HEK293 (cell line): ENCODE results near the gene ESRRA.

Experiments
- CTCF ChIA-PET: fragments of 350-600 bp; formaldehyde crosslinking; extraction: SDS; loops from one replicate; lab custom pipeline; 2021; ENCODE audit warnings: antibody characterized with exemption; lab: Yijun Ruan, JAX
- POLR2A ChIA-PET: fragments of 300-600 bp; formaldehyde crosslinking; extraction: SDS; loops from one replicate; lab custom pipeline; 2020; ENCODE audit warnings: antibody characterized with exemption, inconsistent platforms; lab: Yijun Ruan, JAX
- H3K27ac ChIP-seq: fragments of 200-500 bp; sonication (Bioruptor generic); 2 replicates; pipeline ENCODE4 v1.5.1; 2014; ENCODE audit warnings: low read depth, low read length, control low read depth, inconsistent platforms; ENCODE audit errors: extremely low read depth
- H3K36me3 ChIP-seq, 2 experiments: fragments of 200-500 bp in 1 of 2; sonication (Bioruptor generic) in 1 of 2; 1 replicate in 1 of 2; 2 replicates in 1 of 2; pipeline ENCODE4 v1.5.1; 2014 to 2017; ENCODE audit warnings: inconsistent platforms in 2 of 2, low read length in 2 of 2; ENCODE audit not compliant: control insufficient read depth in 2 of 2, insufficient read depth in 1 of 2
- H3K4me1 ChIP-seq: fragments of 200-500 bp; sonication (Bioruptor generic); 2 replicates; pipeline ENCODE4 v1.5.1; 2014; ENCODE audit warnings: mild to moderate bottlenecking, low read length, inconsistent platforms; ENCODE audit not compliant: control insufficient read depth, insufficient read depth
- H3K4me3 ChIP-seq: 2 replicates; pipeline ENCODE4 v1.5.1; 2011; ENCODE audit warnings: low read depth, mild to moderate bottlenecking, control low read depth, low read length, moderate library complexity
- H3K9me3 ChIP-seq: fragments of 200-500 bp; sonication (Bioruptor generic); 2 replicates; pipeline ENCODE4 v1.5.1; 2014; ENCODE audit warnings: low read depth, low read length, inconsistent platforms; ENCODE audit not compliant: control insufficient read depth, insufficient read depth
- GLIS1 ChIP-seq: fragments of 450-650 bp; formaldehyde crosslinking; IDR thresholded peaks from 2 replicates; pipeline ENCODE4 v1.5.1; 2016; ENCODE audit warnings: missing biosample characterization, missing genetic modification characterization
- MYNN ChIP-seq: fragments of 450-650 bp; formaldehyde crosslinking; IDR thresholded peaks from 2 replicates; pipeline ENCODE4 v1.5.1; 2016; ENCODE audit warnings: missing biosample characterization, missing genetic modification characterization, borderline replicate concordance
- REPIN1 ChIP-seq: fragments of 450-650 bp; formaldehyde crosslinking; IDR thresholded peaks from 2 replicates; pipeline ENCODE4 v1.5.1; 2017; ENCODE audit warnings: missing biosample characterization, missing genetic modification characterization, low read depth
- YY2 ChIP-seq: fragments of 450-650 bp; formaldehyde crosslinking; IDR thresholded peaks from 2 replicates; pipeline ENCODE4 v1.5.1; 2016; ENCODE audit warnings: missing biosample characterization, missing genetic modification characterization
- ZBTB48 ChIP-seq: fragments of 450-650 bp; formaldehyde crosslinking; IDR thresholded peaks from 2 replicates; pipeline ENCODE4 v1.5.1; 2016; ENCODE audit warnings: missing biosample characterization, missing genetic modification characterization
- ZNF112 ChIP-seq: fragments of 450-650 bp; formaldehyde crosslinking; IDR thresholded peaks from 2 replicates; pipeline ENCODE4 v1.5.0; 2017; ENCODE audit warnings: missing biosample characterization, missing genetic modification characterization
- ZNF175 ChIP-seq: fragments of 450-650 bp; formaldehyde crosslinking; IDR thresholded peaks from 2 replicates; pipeline ENCODE4 v1.5.1; 2016; ENCODE audit warnings: missing biosample characterization, missing genetic modification characterization
- ZNF19 ChIP-seq: fragments of 450-650 bp; formaldehyde crosslinking; IDR thresholded peaks from 2 replicates; pipeline ENCODE4; 2016; ENCODE audit warnings: missing biosample characterization, missing genetic modification characterization, low read depth
- ZNF248 ChIP-seq: fragments of 450-650 bp; formaldehyde crosslinking; IDR thresholded peaks from 2 replicates; pipeline ENCODE4 v1.5.1; 2017; ENCODE audit warnings: missing biosample characterization, missing genetic modification characterization
- ZNF280D ChIP-seq: fragments of 450-650 bp; formaldehyde crosslinking; IDR thresholded peaks from 2 replicates; pipeline ENCODE4 v1.5.1; 2016; ENCODE audit warnings: missing biosample characterization, missing genetic modification characterization
- ZNF366 ChIP-seq: fragments of 450-650 bp; formaldehyde crosslinking; conservative IDR thresholded peaks from 2 replicates; pipeline ENCODE4 v1.5.1; 2016; ENCODE audit warnings: missing biosample characterization, missing genetic modification characterization
- ZNF416 ChIP-seq: fragments of 450-650 bp; formaldehyde crosslinking; IDR thresholded peaks from 2 replicates; pipeline ENCODE4 v1.5.1; 2016; ENCODE audit warnings: missing biosample characterization, missing genetic modification characterization
- ZNF510 ChIP-seq: fragments of 450-650 bp; formaldehyde crosslinking; IDR thresholded peaks from 2 replicates; pipeline ENCODE4 v1.5.1; 2018; ENCODE audit warnings: mild to moderate bottlenecking, missing genetic modification characterization, missing biosample characterization; ENCODE audit not compliant: insufficient replicate concordance
- ZNF555 ChIP-seq: fragments of 450-650 bp; formaldehyde crosslinking; conservative IDR thresholded peaks from 2 replicates; pipeline ENCODE4 v1.5.1; 2017; ENCODE audit warnings: missing biosample characterization, mild to moderate bottlenecking, missing genetic modification characterization, inconsistent platforms
- ZNF626 ChIP-seq: fragments of 450-650 bp; sonication (Bioruptor Pico); formaldehyde crosslinking; IDR thresholded peaks from 2 replicates; pipeline ENCODE4 v1.5.1; 2018; ENCODE audit warnings: missing biosample characterization, missing genetic modification characterization, inconsistent platforms
- ZNF768 ChIP-seq: fragments of 450-650 bp; formaldehyde crosslinking; IDR thresholded peaks from 2 replicates; pipeline ENCODE4 v1.5.1; 2018; ENCODE audit warnings: missing biosample characterization, mild to moderate bottlenecking, missing genetic modification characterization
- ZNF777 ChIP-seq: fragments of 450-650 bp; formaldehyde crosslinking; IDR thresholded peaks from 2 replicates; pipeline ENCODE4 v1.5.1; 2017; ENCODE audit warnings: missing biosample characterization, missing genetic modification characterization, borderline replicate concordance
- ZSCAN16 ChIP-seq: fragments of 450-650 bp; formaldehyde crosslinking; IDR thresholded peaks from 2 replicates; pipeline ENCODE4 v1.5.1; 2016; ENCODE audit warnings: missing biosample characterization, missing genetic modification characterization
- TF ChIP-seq, protein P1 (sequence below): fragments of 450-650 bp; formaldehyde crosslinking; IDR thresholded peaks from 2 replicates; pipeline ENCODE4 v1.5.1; 2016; ENCODE audit warnings: missing biosample characterization, missing genetic modification characterization

Gene ESRRA

DNA sequence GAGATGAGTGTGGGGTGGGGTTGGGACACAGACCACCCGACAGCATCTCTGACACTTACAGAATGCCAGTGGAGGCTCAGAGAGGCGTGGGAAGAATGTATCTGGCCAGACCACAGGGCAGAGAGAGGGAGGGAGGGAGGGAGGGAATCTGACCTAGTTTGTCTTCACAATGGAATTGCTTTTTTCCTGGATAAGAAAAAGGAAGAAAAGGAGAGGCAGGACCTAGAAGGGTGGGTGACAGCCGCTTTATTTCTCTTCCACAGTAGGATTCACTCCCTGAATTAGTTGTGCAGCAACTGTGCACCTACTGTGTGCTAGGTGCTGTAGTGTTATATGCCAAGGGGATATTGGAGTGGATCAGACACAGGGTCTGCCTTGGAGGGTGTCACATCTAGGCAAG is 10.6 kb upstream of the ESRRA start:
- ChIA-PET POLR2A (interaction anchor here (0.7 kb wide), 3 partner anchors 27 to 95 kb away, joined by 4 to 6 read pairs (median 5); no protein-coding TSS in a partner anchor), CTCF (interaction anchor here (0.6 to 1.0 kb wide), 2 partner anchors 60 to 222 kb away, joined by 3 read pairs; no protein-coding TSS in a partner anchor)
- TF ChIP-seq ZNF175 (tag by site-specific recombination) = no peak
- no peak for TF ChIP-seq GLIS1 (tag by site-specific recombination)
- TF ChIP-seq ZNF416 (tag by site-specific recombination) = no peak
- TF ChIP-seq ZSCAN16 (tag by site-specific recombination) = no peak
- TF ChIP-seq, protein P1, sequence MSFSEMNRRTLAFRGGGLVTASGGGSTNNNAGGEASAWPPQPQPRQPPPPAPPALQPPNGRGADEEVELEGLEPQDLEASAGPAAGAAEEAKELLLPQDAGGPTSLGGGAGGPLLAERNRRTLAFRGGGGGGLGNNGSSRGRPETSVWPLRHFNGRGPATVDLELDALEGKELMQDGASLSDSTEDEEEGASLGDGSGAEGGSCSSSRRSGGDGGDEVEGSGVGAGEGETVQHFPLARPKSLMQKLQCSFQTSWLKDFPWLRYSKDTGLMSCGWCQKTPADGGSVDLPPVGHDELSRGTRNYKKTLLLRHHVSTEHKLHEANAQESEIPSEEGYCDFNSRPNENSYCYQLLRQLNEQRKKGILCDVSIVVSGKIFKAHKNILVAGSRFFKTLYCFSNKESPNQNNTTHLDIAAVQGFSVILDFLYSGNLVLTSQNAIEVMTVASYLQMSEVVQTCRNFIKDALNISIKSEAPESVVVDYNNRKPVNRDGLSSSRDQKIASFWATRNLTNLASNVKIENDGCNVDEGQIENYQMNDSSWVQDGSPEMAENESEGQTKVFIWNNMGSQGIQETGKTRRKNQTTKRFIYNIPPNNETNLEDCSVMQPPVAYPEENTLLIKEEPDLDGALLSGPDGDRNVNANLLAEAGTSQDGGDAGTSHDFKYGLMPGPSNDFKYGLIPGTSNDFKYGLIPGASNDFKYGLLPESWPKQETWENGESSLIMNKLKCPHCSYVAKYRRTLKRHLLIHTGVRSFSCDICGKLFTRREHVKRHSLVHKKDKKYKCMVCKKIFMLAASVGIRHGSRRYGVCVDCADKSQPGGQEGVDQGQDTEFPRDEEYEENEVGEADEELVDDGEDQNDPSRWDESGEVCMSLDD (tag by site-specific recombination) = no peak
- TF ChIP-seq REPIN1 = no peak
- TF ChIP-seq ZNF19 (tag by site-specific recombination) = no peak
- TF ChIP-seq ZNF555 (tag by site-specific recombination) = no peak
- TF ChIP-seq ZNF112 = no peak
- Histone ChIP-seq H3K36me3 (no peaks in the 10 kb centered on the region), H3K4me1 (no peaks in the 10 kb centered on the region), H3K9me3 (no peaks in the 10 kb centered on the region), H3K27ac (no peak overlapping the region), H3K4me3 (no peak overlapping the region)

- TF ChIP-seq ZNF280D = no peak
- no peak for TF ChIP-seq ZNF175 (tag by site-specific recombination)
- no peaks in the 10 kb centered on the region for H3K9me3 ChIP-seq
- CTCF ChIA-PET = interaction anchor here (0.9 to 1.7 kb wide), 4 partner anchors 9 to 59 kb away, joined by 3 to 13 read pairs (median 4); partner anchors contain the start of gene PLCB3
- POLR2A ChIA-PET = interaction anchor here (0.8 kb wide), 1 partner anchor 24 kb away, joined by 3 read pairs; no protein-coding TSS in a partner anchor
- H3K4me1 ChIP-seq = no peaks in the 10 kb centered on the region
- H3K4me3 ChIP-seq = no peak overlapping the region
- no peak overlapping the region for H3K27ac ChIP-seq
- H3K36me3 ChIP-seq = no peaks in the 10 kb centered on the region
These were observed 9.6 kb upstream of the ESRRA start for GRCh38 chr11:64295760-64296159.

- TF ChIP-seq ZNF768 (no peak), ZBTB48 (tag by site-specific recombination) (no peak), YY2 (tag by site-specific recombination) (no peak), ZNF510 (tag by site-specific recombination) (no peak), ZNF366 (tag by site-specific recombination) (no peak), MYNN (tag by site-specific recombination) (no peak), ZNF280D (no peak), ZNF248 (no peak), ZNF626 (no peak), ZNF777 (no peak)
- H3K4me3 ChIP-seq = no peak overlapping the region
- H3K27ac ChIP-seq = no peak overlapping the region
- H3K36me3 ChIP-seq = no peaks in the 10 kb centered on the region
- no peaks in the 10 kb centered on the region for H3K9me3 ChIP-seq
- ChIA-PET CTCF (interaction anchor here (0.6 to 1.7 kb wide), 7 partner anchors 8 to 467 kb away, joined by 3 to 13 read pairs (median 4); partner anchors contain the start of gene PLCB3), POLR2A (no interaction called here)
- H3K4me1 ChIP-seq = no peaks in the 10 kb centered on the region
These were observed 9.1 kb upstream of the ESRRA start for GRCh38 chr11:64296236-64296635.
